ENCODE measurements around the gene L2HGDH. TPM values are rescaled to one million over a fixed set of nuclear protein-coding genes. Genes with fewer than 3 reads are reported as not detected.

Gene L2HGDH
- total and polyA plus RNA-seq, 2 of the 4 experiments (the other 2 are of a cell fraction): 3.1 to 3.8 TPM

GRCh38 chr14:50340045-50340444 lies 28.0 kb upstream of the L2HGDH start:
- H2BK120ac ChIP-seq (ENCODE audit: low read depth, low read length): no peak overlapping the region
- no peak overlapping the region for H2BK15ac ChIP-seq (ENCODE audit: low read depth, low read length)
- H2BK5ac ChIP-seq (ENCODE audit: low read depth, low read length, poor library complexity, severe bottlenecking): no peak overlapping the region
- no peak overlapping the region for H3K27ac ChIP-seq (ENCODE audit: insufficient read depth, low read length)
- no CpG with 5 or more reads among the region's 5 CpGs for WGBS, 2 experiments (ENCODE audit: extremely low coverage in 2 of 2, insufficient read length in 1 of 2)
- H3K9ac ChIP-seq (ENCODE audit: low read depth, low read length): no peak overlapping the region
- no peak overlapping the region for H3K14ac ChIP-seq (replicated peaks; ENCODE audit: low read depth, low read length)
- POLR2A ChIA-PET (ENCODE audit: unreplicated experiment): no interaction called here
- ATAC-seq (ENCODE audit: low read depth) (no peak), DNase-seq (no peak)
- BruUV-seq (replicated peaks): no TSS peak
- H3K56ac ChIP-seq (ENCODE audit: extremely low read depth, insufficient read depth, low read length): no peak overlapping the region
- H3K9me3 ChIP-seq (ENCODE audit: control insufficient read depth, insufficient read depth, low read length): no peaks in the 10 kb centered on the region
- no peak overlapping the region for H3K18ac ChIP-seq (ENCODE audit: low read depth, low read length)
- no peak overlapping the region for H4K8ac ChIP-seq (ENCODE audit: low read depth in 2 of 2, low read length in 2 of 2)
- intact Hi-C loops (cut with micrococcal nuclease) (no loop called here), in situ Hi-C loops (cut with MboI; ENCODE audit: low sequenced_read_pairs) (no loop called here), dilution Hi-C loops (cut with HindIII; ENCODE audit: low sequenced_read_pairs, unreplicated experiment) (no loop called here)
- H4K5ac ChIP-seq (ENCODE audit: low read depth, low read length): no peak overlapping the region
- CTCF ChIA-PET: no interaction called here
- peaks cover 0 to 14% of the 10 kb centered on the region in 2 experiments; a peak in 2 of 4 replicates for H3K79me1 ChIP-seq (ENCODE audit: low read depth in 1 of 2, low read length in 2 of 2)
- H3K4me2 ChIP-seq (ENCODE audit: low read depth, low read length): no peak overlapping the region
- TF ChIP-seq SMC3 (IDR thresholded peaks at IDR 0.05; ENCODE audit: low read depth, low read length): no peak
- no peak for TF ChIP-seq RAD21 (IDR thresholded peaks at IDR 0.05; ENCODE audit: low read length)
- TF ChIP-seq CEBPB (IDR thresholded peaks at IDR 0.05; ENCODE audit: low read depth, low read length): no peak
- H3K4ac ChIP-seq (ENCODE audit: low read depth, low read length): peak overlapping the region; percentile 50; the same call in 1 of the 2 replicates
- H3K23ac ChIP-seq (ENCODE audit: low read depth, low read length): no peak overlapping the region
- H3K4me3 ChIP-seq (ENCODE audit: insufficient read depth, low read depth, low read length): no peak overlapping the region
- peaks cover 22% of the 10 kb centered on the region for H3K4me1 ChIP-seq (ENCODE audit: control insufficient read depth, insufficient read depth, low read length)
- H2AK9ac ChIP-seq (replicated peaks; ENCODE audit: low read depth, low read length, poor library complexity): no peak overlapping the region
- no peak overlapping the region for H4K91ac ChIP-seq (ENCODE audit: insufficient read depth, low read depth, low read length)
- H2AFZ ChIP-seq (replicated peaks; ENCODE audit: low read length, poor library complexity): no peak overlapping the region
- no peaks in the 10 kb centered on the region for H4K20me1 ChIP-seq (ENCODE audit: insufficient read depth, low read length)
- no peaks in the 10 kb centered on the region for H3K27me3 ChIP-seq (ENCODE audit: control insufficient read depth, insufficient read depth, low read length)
- no peaks in the 10 kb centered on the region for H3K36me3 ChIP-seq (ENCODE audit: control insufficient read depth, insufficient read depth, low read length)
- H2AK5ac ChIP-seq (ENCODE audit: low read depth, low read length): no peak overlapping the region
- H3K9me1 ChIP-seq (ENCODE audit: insufficient read depth, low read length): peaks cover 14% of the 10 kb centered on the region
- no peak overlapping the region for H2BK20ac ChIP-seq (ENCODE audit: low read depth, low read length)

All from IMR-90 (cell line).